ENCODE data around the gene CCDC137.

CCDC137 gene

GRCh38 chr17:81722184-81723120 is 55.9 kb downstream of the CCDC137 start:
- in situ Hi-C loops (cut with MboI; ENCODE audit: low sequenced_read_pairs, unreplicated experiment): no loop called here
- no peak for DNase-seq (ENCODE audit: low spot score)
- TF ChIP-seq CTCF (IDR thresholded peaks at IDR 0.05; ENCODE audit: borderline replicate concordance, control extremely low read depth, extremely low read depth, insufficient read depth, missing control alignments): no peak
